H9 (cell line): ENCODE results near the gene HS3ST3B1. TPM values are rescaled to one million over a fixed set of nuclear protein-coding genes. Genes with fewer than 3 reads are reported as not detected.

Experiments
- DNase-seq: peaks from one replicate; pipeline ENCODE4 v3.0.0-alpha.2; 2017
- H2AFZ ChIP-seq: one replicate; pipeline ENCODE4 v1.6.1; 2013; ENCODE audit warnings: mild to moderate bottlenecking, low read length, control low read depth, moderate library complexity
- H2AK5ac ChIP-seq: 2 replicates; pipeline ENCODE4 v1.6.1; 2013; ENCODE audit warnings: low read length, control low read depth, mixed read lengths; ENCODE audit not compliant: insufficient read length
- H2BK120ac ChIP-seq: one replicate; pipeline ENCODE4 v1.6.1; 2013; ENCODE audit warnings: low read depth, mild to moderate bottlenecking, low read length, control low read depth, inconsistent platforms; ENCODE audit not compliant: poor library complexity, severe bottlenecking
- H2BK12ac ChIP-seq: 2 replicates; pipeline ENCODE4 v1.6.1; 2013; ENCODE audit warnings: low read length, control low read depth, mixed read lengths, low read depth; ENCODE audit not compliant: insufficient read length
- H2BK15ac ChIP-seq: 2 replicates; pipeline ENCODE4 v1.6.1; 2013; ENCODE audit warnings: low read depth, low read length, control low read depth
- H2BK20ac ChIP-seq: one replicate; pipeline ENCODE4 v1.6.1; 2013; ENCODE audit warnings: low read depth, mild to moderate bottlenecking, low read length, control low read depth, inconsistent platforms; ENCODE audit not compliant: poor library complexity, severe bottlenecking
- H2BK5ac ChIP-seq: 2 replicates; pipeline ENCODE4 v1.6.1; 2013; ENCODE audit warnings: low read length, control low read depth, mixed read lengths; ENCODE audit not compliant: insufficient read length
- H3K14ac ChIP-seq: 2 replicates; pipeline ENCODE4 v1.6.1; 2013; ENCODE audit warnings: low read length, control low read depth; ENCODE audit not compliant: insufficient read depth
- H3K18ac ChIP-seq: 2 replicates; pipeline ENCODE4 v1.6.1; 2013; ENCODE audit warnings: low read depth, mild to moderate bottlenecking, mixed read lengths, low read length, control low read depth; ENCODE audit not compliant: insufficient read length
- H3K23ac ChIP-seq: 2 replicates; pipeline ENCODE4 v1.6.1; 2013; ENCODE audit warnings: low read length, control low read depth, mixed read lengths, low read depth; ENCODE audit not compliant: insufficient read length
- H3K23me2 ChIP-seq: 2 replicates; pipeline ENCODE4 v1.6.1; 2013; ENCODE audit warnings: low read depth, mild to moderate bottlenecking, mixed read lengths, low read length, control low read depth; ENCODE audit not compliant: insufficient read length, poor library complexity, severe bottlenecking
- H3K27ac ChIP-seq: 2 replicates; pipeline ENCODE4 v1.5.1; 2013; ENCODE audit warnings: low read length, control low read depth, mixed read lengths, low read depth; ENCODE audit not compliant: insufficient read length
- H3K27me3 ChIP-seq: 2 replicates; pipeline ENCODE4 v1.6.1; 2013; ENCODE audit warnings: low read length, control low read depth, inconsistent platforms; ENCODE audit not compliant: insufficient read depth
- H3K4ac ChIP-seq: 2 replicates; pipeline ENCODE4 v1.6.1; 2013; ENCODE audit warnings: low read depth, mild to moderate bottlenecking, control low read depth, inconsistent platforms, low read length, moderate library complexity
- H3K4me1 ChIP-seq: 2 replicates; pipeline ENCODE4 v1.6.1; 2013; ENCODE audit warnings: low read length, control low read depth, inconsistent platforms; ENCODE audit not compliant: insufficient read depth
- H3K4me2 ChIP-seq: 2 replicates; pipeline ENCODE4 v1.6.1; 2013; ENCODE audit warnings: low read length, control low read depth, mixed read lengths; ENCODE audit not compliant: insufficient read length, insufficient read depth
- H3K56ac ChIP-seq: 2 replicates; pipeline ENCODE4 v1.6.1; 2013; ENCODE audit warnings: low read depth, mild to moderate bottlenecking, mixed read lengths, low read length, control low read depth; ENCODE audit not compliant: insufficient read length
- H3K79me1 ChIP-seq: 2 replicates; pipeline ENCODE4 v1.6.1; 2013; ENCODE audit warnings: low read depth, mild to moderate bottlenecking, moderate library complexity, low read length, control low read depth, inconsistent platforms; ENCODE audit not compliant: insufficient read depth, poor library complexity, severe bottlenecking
- H3K79me2 ChIP-seq: 2 replicates; pipeline ENCODE4 v1.6.1; 2013; ENCODE audit warnings: low read length, control low read depth, inconsistent platforms; ENCODE audit not compliant: insufficient read depth
- H3K9ac ChIP-seq: 2 replicates; pipeline ENCODE4 v1.6.1; 2013; ENCODE audit warnings: low read length, control low read depth, mixed read lengths; ENCODE audit not compliant: insufficient read length; ENCODE audit errors: extremely low read depth
- H3K9me3 ChIP-seq: one replicate; pipeline ENCODE4 v1.6.1; 2013; ENCODE audit warnings: low read depth, low read length, inconsistent platforms; ENCODE audit not compliant: control insufficient read depth
- H3T11ph ChIP-seq: one replicate; pipeline ENCODE4 v1.6.1; 2013; ENCODE audit warnings: mild to moderate bottlenecking, low read length, control low read depth, inconsistent platforms
- H4K20me1 ChIP-seq: one replicate; pipeline ENCODE4 v1.6.1; 2013; ENCODE audit not compliant: control insufficient read depth, insufficient read length, insufficient read depth
- H4K5ac ChIP-seq: 2 replicates; pipeline ENCODE4 v1.6.1; 2013; ENCODE audit warnings: low read depth, mild to moderate bottlenecking, mixed read lengths, low read length, control low read depth; ENCODE audit not compliant: insufficient read length
- H4K8ac ChIP-seq: replicated peaks from 2 replicates; pipeline ENCODE4 v1.6.1; 2013; ENCODE audit warnings: low read length, control low read depth, mixed read lengths, low read depth; ENCODE audit not compliant: insufficient read length
- H4K91ac ChIP-seq: 2 replicates; pipeline ENCODE4 v1.6.1; 2013; ENCODE audit warnings: low read depth, mild to moderate bottlenecking, moderate library complexity, mixed read lengths, low read length, control low read depth; ENCODE audit not compliant: insufficient read length
- H3K27ac Mint-ChIP-seq, 3 experiments: 2 replicates in 2 of 3; 3 replicates in 1 of 3; pipeline ENCODE4 v1.8.0; 2020 to 2021; ENCODE audit warnings: mixed read lengths in 3 of 3, mild to moderate bottlenecking in 1 of 3, moderate library complexity in 1 of 3
- H3K27me3 Mint-ChIP-seq: 2 replicates; pipeline ENCODE4 v1.8.0; 2021; ENCODE audit warnings: low read depth, mild to moderate bottlenecking, moderate library complexity, mixed read lengths
- H3K36me3 Mint-ChIP-seq, 3 experiments: 2 replicates in 2 of 3; 3 replicates in 1 of 3; pipeline ENCODE4 v1.8.0; 2020 to 2021; ENCODE audit warnings: low read depth in 3 of 3, mixed read lengths in 3 of 3; ENCODE audit not compliant: insufficient read depth in 1 of 3
- H3K4me1 Mint-ChIP-seq, 2 experiments: 2 replicates each; pipeline ENCODE4 v1.8.0; 2020; ENCODE audit warnings: mixed read lengths in 2 of 2
- H3K4me3 Mint-ChIP-seq, 2 experiments: 2 replicates in 1 of 2; 3 replicates in 1 of 2; pipeline ENCODE4 v1.8.0; 2020 to 2021; ENCODE audit warnings: mild to moderate bottlenecking in 2 of 2, mixed read lengths in 2 of 2, moderate library complexity in 1 of 2
- H3K9me3 Mint-ChIP-seq, 2 experiments: 2 replicates in 1 of 2; 3 replicates in 1 of 2; pipeline ENCODE4 v1.8.0; 2020; ENCODE audit warnings: mild to moderate bottlenecking in 2 of 2, mixed read lengths in 2 of 2, moderate library complexity in 1 of 2
- WGBS: extraction: QIAGEN DNeasy Blood & Tissue Kit; methylation state at CpG from one replicate; pipeline ENCODE4 v1.1.7; 2013; ENCODE audit warnings: missing lambda C conversion rate, low lambda C conversion rate, mixed read lengths; ENCODE audit not compliant: insufficient read length; ENCODE audit errors: extremely low coverage; 5-methylcytosine and 5-hydroxymethylcytosine counted together
- total RNA-seq: library from RNA; stranded (reverse); gene quantifications from 2 replicates; pipeline ENCODE4 v1.2.1, GENCODE V29; 2021
- TF ChIP-seq, protein P1 (sequence below): fragments of 200-600 bp; sonication (generic); conservative IDR thresholded peaks from 3 replicates; pipeline ENCODE4 v1.8.0; 2021; ENCODE audit warnings: antibody characterized with exemption, mild to moderate bottlenecking

Gene HS3ST3B1
- total RNA-seq, 1 experiment from 2014 or later: 2.8 TPM

DNA sequence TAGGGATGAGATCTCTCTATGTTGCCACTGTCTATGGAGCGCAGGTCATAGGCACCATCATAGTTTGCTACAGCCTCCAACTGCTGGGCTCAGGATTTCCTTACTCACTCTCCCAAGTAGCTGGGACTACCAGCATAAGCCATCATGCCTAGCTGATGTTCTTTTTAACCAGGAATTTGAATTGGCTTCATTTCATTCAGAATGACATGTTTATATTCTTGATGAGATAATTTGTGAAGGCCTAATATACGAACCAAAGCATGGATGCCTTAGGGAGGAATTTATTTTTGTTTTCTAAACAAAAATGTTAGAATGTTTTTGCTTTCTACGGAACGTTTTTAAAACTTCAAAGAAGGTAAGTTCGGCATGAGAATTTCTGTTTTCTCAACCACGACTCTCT lies 71.6 kb downstream of the HS3ST3B1 start:
- H3K4me1 Mint-ChIP-seq: peaks cover 6 to 8% of the 10 kb centered on the region in 2 experiments
- Histone ChIP-seq H3T11ph (no peak overlapping the region), H2BK15ac (no peak overlapping the region), H2AFZ (no peak overlapping the region), H3K4ac (no peak overlapping the region), H3K18ac (no peak overlapping the region), H3K56ac (no peak overlapping the region), H2BK120ac (no peak overlapping the region), H3K27ac (no peak overlapping the region), H2BK5ac (no peak overlapping the region), H2BK20ac (no peak overlapping the region), H3K9ac (no peak overlapping the region), H3K4me2 (no peak overlapping the region), H3K79me1 (no peaks in the 10 kb centered on the region), H2AK5ac (no peak overlapping the region), H3K79me2 (no peaks in the 10 kb centered on the region), H3K9me3 (no peaks in the 10 kb centered on the region), H4K91ac (no peak overlapping the region), H4K20me1 (no peaks in the 10 kb centered on the region), H4K5ac (no peak overlapping the region), H2BK12ac (no peak overlapping the region), H3K27me3 (no peaks in the 10 kb centered on the region), H3K23me2 (no peaks in the 10 kb centered on the region), H4K8ac (no peak overlapping the region), H3K14ac (no peak overlapping the region), H3K4me1 (no peaks in the 10 kb centered on the region), H3K23ac (no peak overlapping the region)
- H3K36me3 Mint-ChIP-seq: no peaks in the 10 kb centered on the region
- no peak overlapping the region for H3K4me3 Mint-ChIP-seq
- no peak for DNase-seq
- no peaks in the 10 kb centered on the region for H3K27me3 Mint-ChIP-seq
- no peaks in the 10 kb centered on the region; a peak in 1 of 5 replicates for H3K9me3 Mint-ChIP-seq
- H3K27ac Mint-ChIP-seq: no peak overlapping the region
- WGBS: no CpG with 5 or more reads among the region's 6 CpGs
- TF ChIP-seq, protein P1, sequence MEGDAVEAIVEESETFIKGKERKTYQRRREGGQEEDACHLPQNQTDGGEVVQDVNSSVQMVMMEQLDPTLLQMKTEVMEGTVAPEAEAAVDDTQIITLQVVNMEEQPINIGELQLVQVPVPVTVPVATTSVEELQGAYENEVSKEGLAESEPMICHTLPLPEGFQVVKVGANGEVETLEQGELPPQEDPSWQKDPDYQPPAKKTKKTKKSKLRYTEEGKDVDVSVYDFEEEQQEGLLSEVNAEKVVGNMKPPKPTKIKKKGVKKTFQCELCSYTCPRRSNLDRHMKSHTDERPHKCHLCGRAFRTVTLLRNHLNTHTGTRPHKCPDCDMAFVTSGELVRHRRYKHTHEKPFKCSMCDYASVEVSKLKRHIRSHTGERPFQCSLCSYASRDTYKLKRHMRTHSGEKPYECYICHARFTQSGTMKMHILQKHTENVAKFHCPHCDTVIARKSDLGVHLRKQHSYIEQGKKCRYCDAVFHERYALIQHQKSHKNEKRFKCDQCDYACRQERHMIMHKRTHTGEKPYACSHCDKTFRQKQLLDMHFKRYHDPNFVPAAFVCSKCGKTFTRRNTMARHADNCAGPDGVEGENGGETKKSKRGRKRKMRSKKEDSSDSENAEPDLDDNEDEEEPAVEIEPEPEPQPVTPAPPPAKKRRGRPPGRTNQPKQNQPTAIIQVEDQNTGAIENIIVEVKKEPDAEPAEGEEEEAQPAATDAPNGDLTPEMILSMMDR: no peak
